ENCODE measurements around the gene STON2.

DNA sequence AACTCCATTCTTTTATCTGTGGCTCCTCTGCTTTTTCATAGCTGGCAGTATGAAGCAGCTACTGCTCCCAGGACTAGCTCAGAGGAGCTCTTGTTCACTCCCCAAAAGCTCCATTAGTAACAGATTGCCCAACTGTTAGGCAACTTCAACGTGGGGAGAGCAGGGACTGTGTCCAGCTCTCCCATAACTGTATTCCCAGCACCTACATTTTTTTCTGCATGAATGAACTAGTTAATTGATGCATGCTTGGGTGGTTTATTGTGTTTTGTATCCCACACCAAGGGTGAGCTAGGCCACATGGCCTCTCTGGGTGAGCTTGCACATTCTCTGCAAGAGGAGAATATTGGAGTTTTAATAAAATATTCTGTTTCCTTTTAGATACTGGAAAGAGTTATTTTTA lies 15.2 kb downstream of the STON2 start:
- no peak for TF ChIP-seq SP1 (IDR thresholded peaks at IDR 0.05)
- TF ChIP-seq, protein P1, sequence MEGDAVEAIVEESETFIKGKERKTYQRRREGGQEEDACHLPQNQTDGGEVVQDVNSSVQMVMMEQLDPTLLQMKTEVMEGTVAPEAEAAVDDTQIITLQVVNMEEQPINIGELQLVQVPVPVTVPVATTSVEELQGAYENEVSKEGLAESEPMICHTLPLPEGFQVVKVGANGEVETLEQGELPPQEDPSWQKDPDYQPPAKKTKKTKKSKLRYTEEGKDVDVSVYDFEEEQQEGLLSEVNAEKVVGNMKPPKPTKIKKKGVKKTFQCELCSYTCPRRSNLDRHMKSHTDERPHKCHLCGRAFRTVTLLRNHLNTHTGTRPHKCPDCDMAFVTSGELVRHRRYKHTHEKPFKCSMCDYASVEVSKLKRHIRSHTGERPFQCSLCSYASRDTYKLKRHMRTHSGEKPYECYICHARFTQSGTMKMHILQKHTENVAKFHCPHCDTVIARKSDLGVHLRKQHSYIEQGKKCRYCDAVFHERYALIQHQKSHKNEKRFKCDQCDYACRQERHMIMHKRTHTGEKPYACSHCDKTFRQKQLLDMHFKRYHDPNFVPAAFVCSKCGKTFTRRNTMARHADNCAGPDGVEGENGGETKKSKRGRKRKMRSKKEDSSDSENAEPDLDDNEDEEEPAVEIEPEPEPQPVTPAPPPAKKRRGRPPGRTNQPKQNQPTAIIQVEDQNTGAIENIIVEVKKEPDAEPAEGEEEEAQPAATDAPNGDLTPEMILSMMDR (IDR thresholded peaks at IDR 0.05; ENCODE audit: low read depth, low read length, missing input control), result no peak
- no peak for TF ChIP-seq NR2F2 (IDR thresholded peaks at IDR 0.05)
- TF ChIP-seq RAD21 (IDR thresholded peaks at IDR 0.05), result no peak
- TF ChIP-seq, protein P2, sequence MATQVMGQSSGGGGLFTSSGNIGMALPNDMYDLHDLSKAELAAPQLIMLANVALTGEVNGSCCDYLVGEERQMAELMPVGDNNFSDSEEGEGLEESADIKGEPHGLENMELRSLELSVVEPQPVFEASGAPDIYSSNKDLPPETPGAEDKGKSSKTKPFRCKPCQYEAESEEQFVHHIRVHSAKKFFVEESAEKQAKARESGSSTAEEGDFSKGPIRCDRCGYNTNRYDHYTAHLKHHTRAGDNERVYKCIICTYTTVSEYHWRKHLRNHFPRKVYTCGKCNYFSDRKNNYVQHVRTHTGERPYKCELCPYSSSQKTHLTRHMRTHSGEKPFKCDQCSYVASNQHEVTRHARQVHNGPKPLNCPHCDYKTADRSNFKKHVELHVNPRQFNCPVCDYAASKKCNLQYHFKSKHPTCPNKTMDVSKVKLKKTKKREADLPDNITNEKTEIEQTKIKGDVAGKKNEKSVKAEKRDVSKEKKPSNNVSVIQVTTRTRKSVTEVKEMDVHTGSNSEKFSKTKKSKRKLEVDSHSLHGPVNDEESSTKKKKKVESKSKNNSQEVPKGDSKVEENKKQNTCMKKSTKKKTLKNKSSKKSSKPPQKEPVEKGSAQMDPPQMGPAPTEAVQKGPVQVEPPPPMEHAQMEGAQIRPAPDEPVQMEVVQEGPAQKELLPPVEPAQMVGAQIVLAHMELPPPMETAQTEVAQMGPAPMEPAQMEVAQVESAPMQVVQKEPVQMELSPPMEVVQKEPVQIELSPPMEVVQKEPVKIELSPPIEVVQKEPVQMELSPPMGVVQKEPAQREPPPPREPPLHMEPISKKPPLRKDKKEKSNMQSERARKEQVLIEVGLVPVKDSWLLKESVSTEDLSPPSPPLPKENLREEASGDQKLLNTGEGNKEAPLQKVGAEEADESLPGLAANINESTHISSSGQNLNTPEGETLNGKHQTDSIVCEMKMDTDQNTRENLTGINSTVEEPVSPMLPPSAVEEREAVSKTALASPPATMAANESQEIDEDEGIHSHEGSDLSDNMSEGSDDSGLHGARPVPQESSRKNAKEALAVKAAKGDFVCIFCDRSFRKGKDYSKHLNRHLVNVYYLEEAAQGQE (IDR thresholded peaks at IDR 0.05), result no peak
- TF ChIP-seq, protein P3, sequence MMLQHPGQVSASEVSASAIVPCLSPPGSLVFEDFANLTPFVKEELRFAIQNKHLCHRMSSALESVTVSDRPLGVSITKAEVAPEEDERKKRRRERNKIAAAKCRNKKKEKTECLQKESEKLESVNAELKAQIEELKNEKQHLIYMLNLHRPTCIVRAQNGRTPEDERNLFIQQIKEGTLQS (IDR thresholded peaks at IDR 0.05), result no peak
- no peak for TF ChIP-seq HNF4A (conservative IDR thresholded peaks at IDR 0.05)
- no peak for TF ChIP-seq RXRA (IDR thresholded peaks at IDR 0.05)
- no peak for TF ChIP-seq JUND (IDR thresholded peaks at IDR 0.05)
- TF ChIP-seq, protein P4, sequence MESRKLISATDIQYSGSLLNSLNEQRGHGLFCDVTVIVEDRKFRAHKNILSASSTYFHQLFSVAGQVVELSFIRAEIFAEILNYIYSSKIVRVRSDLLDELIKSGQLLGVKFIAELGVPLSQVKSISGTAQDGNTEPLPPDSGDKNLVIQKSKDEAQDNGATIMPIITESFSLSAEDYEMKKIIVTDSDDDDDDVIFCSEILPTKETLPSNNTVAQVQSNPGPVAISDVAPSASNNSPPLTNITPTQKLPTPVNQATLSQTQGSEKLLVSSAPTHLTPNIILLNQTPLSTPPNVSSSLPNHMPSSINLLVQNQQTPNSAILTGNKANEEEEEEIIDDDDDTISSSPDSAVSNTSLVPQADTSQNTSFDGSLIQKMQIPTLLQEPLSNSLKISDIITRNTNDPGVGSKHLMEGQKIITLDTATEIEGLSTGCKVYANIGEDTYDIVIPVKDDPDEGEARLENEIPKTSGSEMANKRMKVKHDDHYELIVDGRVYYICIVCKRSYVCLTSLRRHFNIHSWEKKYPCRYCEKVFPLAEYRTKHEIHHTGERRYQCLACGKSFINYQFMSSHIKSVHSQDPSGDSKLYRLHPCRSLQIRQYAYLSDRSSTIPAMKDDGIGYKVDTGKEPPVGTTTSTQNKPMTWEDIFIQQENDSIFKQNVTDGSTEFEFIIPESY (IDR thresholded peaks at IDR 0.05), result no peak
- no peak for TF ChIP-seq FOXA1 (IDR thresholded peaks at IDR 0.05)
- TF ChIP-seq YY1 (IDR thresholded peaks at IDR 0.05), result no peak
